Kidney glomerular epithelial cell (primary cell): ENCODE results near the gene NAAA.
"Not testable (repeated sequence)": the region's sequence is repeated elsewhere in the genome, so short reads cannot be mapped to it uniquely, and the experiment has no call there.

Experiments
- DNase-seq: peaks from one replicate; lab custom pipeline; 2025; lab: John Stamatoyannopoulos, UW

NAAA gene

GRCh38 chr4:75940692-75941253, at the start of gene NAAA:
Gene NAAA (minus strand): TSS chr4:75941013. CDS start chr4:75940949, 64 bp downstream.
- DNase-seq = peak; percentile 36

GRCh38 chr4:75989846-75990528, 49.2 kb upstream of the NAAA start:
- no peak for DNase-seq

- DNase-seq = peak; percentile 30
Measured at GRCh38 chr4:75985116-75985515, 44.3 kb upstream of the NAAA start.

GRCh38 chr4:75980576-75980975, 39.8 kb upstream of the NAAA start:
- no peak for DNase-seq

GRCh38 chr4:75976177-75976576, 35.4 kb upstream of the NAAA start:
- no peak for DNase-seq

- peak; percentile 46 for DNase-seq
Measured at GRCh38 chr4:75973766-75974165, 33.0 kb upstream of the NAAA start.

GRCh38 chr4:75968084-75968483, 27.3 kb upstream of the NAAA start:
- DNase-seq = no peak

- DNase-seq = no peak
Measured at GRCh38 chr4:75963558-75963957, 22.7 kb upstream of the NAAA start.

GRCh38 chr4:75962072-75962471, 21.3 kb upstream of the NAAA start:
- not testable (repeated sequence) for DNase-seq

- not testable (repeated sequence) for DNase-seq
Measured at GRCh38 chr4:75958546-75958945, 17.7 kb upstream of the NAAA start.

- not testable (repeated sequence) for DNase-seq
Measured at GRCh38 chr4:75954811-75955210, 14.0 kb upstream of the NAAA start.

GRCh38 chr4:75953509-75953908, 12.7 kb upstream of the NAAA start:
- DNase-seq = no peak

GRCh38 chr4:75950213-75950815, 9.5 kb upstream of the NAAA start:
- DNase-seq = no peak

- no peak for DNase-seq
Measured at GRCh38 chr4:75948822-75949444, 8.1 kb upstream of the NAAA start.

GRCh38 chr4:75939890-75940691, 722 bp downstream of the NAAA start:
- peak; percentile 26 for DNase-seq

GRCh38 chr4:75935628-75936027, 5.2 kb downstream of the NAAA start:
- DNase-seq = no peak

- DNase-seq = no peak
Measured at GRCh38 chr4:75930152-75930551, 10.7 kb downstream of the NAAA start.

- DNase-seq = not testable (repeated sequence)
Measured at GRCh38 chr4:75924916-75925315, 15.9 kb downstream of the NAAA start.

- DNase-seq = no peak
Measured at GRCh38 chr4:75924309-75924827, 16.4 kb downstream of the NAAA start.

GRCh38 chr4:75922588-75922987, 18.2 kb downstream of the NAAA start:
- no peak for DNase-seq

GRCh38 chr4:75921910-75922309, 18.9 kb downstream of the NAAA start:
- DNase-seq = no peak

- DNase-seq = no peak
Measured at GRCh38 chr4:75920327-75920726, 20.5 kb downstream of the NAAA start.
